NCI-H1694 (cell line): Measurements from ENCODE around the gene COMT.

ENCODE experiments used
- DNase-seq: peaks from one replicate; lab custom pipeline; 2025; lab: John Stamatoyannopoulos, UW

COMT gene

DNA sequence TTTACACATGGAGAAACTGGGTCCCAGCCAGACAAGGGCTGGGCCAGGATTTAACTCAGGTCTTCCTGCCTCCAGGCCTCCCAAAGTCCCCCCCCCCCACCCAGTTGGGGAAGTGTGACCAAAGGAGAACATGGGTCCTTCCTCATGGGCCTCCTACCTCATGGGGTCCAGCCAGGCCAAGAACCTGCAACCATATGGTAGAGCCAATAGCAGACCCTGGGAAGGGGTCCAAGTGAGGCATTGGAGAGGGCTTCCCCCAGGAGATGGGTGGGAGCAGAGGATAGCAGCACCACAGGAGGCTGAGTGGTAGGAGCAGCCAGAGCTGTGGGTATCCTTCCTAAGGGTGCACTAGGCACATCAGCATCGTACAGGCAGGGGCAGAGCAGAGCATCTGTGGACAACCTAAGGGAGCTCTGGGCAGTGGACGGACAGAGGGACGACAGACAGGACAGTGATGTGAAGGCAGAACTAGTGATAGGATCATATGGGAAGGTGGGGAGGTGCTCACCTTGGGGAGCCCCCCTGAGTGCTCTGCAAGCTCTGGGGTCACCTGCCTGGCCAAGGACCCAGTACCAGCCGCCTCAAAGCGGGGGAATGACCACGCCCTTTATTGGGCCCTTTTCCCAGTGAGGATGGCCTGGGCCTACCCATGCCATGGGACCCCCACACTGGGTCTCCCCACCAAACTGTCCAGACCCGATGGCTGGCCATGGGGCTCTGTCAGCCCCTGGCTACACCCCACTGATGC, 70.6 kb downstream of the COMT start:
- DNase-seq, result no peak

DNA sequence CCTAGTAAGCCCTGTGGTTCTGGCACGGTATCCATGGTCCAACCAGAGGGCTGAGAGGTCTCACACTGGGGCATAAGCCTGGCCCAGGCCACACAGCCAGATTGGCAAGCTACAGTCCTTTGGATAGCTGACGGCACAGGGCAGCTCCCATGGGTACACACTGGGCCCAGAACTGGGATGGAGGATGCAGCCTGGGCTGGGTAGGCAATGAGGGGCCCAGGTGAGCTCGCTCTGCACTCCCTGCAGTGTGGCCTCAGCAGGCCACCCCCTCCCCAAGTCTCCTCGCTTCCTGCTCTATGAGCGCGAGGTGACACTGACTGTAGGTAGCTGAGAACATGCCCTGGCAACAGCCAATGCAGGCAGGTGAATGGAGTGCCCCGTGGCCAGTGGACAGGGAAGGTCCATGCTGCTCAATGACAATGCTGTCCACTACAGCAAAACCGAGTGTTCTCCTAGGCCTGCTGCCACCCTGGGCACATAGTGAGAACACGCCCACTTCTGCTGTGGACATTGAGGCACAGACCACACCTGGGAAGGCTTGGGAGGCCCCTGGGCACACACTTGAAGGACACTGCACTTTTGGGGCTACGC, 71.3 kb downstream of the COMT start:
- DNase-seq, result no peak

DNA sequence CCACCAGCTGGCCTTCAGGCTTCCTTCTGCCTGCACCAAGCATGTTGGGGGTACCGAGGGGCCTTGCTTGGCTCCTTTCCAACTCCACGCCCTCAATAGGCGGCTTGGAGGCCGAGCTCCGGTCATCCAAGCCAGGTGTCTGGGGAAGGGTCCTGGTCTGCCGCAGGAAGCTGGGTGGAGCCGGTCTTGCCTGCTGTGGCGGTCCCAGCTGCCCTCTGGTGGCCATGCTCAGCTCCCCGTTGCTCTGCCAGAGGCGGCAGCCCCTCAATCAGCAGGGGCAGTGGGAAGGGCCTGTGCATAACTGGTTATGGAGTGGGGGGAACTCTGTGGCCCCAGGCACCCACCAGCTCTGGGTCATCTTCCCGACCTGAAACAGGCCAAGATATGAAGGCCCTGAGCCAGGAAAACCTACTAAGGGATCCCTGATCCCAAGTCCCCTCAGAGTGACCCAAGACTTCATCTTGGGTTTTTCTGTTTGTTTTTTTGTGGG, 71.9 kb downstream of the COMT start:
- DNase-seq, result no peak

DNA sequence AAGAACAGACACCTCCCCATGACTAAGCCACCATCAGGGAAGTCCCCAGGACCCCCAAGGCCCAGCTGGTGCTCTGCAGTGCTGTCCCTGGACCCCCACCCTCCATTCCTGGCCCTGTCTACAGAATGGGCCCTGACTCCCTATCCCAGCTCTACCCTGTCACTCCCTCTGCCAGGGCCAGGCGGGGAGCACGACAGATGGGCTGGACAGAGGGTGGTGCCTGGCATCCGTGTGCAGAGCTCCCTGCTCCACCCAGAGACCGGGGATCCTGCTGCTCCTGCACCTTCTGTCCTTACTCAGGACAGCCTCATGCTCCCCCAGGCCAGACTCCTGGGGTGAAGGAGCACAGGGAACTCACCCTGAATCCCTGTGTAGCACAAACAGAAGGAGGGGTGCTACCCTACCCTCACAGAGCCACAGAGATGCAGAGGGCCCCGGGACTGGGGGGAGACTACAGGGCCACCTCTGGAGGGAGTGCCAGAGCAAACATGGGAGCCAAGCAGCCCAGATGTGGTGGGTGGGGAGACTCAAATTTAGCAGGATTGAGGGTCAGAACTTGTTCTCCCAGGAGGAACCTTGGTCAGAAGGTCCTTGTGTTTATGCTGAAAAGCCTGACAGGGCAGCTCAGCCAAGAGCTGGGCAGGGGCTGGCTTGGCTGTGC, 73.1 kb downstream of the COMT start:
- peak; percentile 50 for DNase-seq

DNA sequence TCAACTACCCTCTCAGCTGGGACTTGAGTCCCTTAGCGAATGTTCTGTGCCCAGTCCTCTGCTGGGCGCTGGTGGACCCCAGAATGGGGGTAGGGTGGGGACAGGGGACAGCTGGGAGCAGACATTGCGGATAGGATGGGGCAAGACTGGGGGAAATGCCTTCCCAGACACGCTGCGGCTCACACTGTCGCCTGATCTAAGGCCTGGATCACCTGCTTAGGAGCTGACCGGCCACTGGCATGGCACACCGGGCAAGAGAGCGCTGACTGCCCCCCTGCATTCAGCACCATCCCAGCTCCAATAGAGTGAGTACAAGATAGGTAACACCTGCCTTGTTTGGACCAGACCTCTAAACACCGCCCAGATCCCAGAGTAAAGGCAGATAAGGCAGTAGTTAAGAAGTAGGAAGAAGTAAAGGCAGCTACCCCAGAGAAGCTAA, 73.6 kb downstream of the COMT start:
- DNase-seq, result no peak

DNA sequence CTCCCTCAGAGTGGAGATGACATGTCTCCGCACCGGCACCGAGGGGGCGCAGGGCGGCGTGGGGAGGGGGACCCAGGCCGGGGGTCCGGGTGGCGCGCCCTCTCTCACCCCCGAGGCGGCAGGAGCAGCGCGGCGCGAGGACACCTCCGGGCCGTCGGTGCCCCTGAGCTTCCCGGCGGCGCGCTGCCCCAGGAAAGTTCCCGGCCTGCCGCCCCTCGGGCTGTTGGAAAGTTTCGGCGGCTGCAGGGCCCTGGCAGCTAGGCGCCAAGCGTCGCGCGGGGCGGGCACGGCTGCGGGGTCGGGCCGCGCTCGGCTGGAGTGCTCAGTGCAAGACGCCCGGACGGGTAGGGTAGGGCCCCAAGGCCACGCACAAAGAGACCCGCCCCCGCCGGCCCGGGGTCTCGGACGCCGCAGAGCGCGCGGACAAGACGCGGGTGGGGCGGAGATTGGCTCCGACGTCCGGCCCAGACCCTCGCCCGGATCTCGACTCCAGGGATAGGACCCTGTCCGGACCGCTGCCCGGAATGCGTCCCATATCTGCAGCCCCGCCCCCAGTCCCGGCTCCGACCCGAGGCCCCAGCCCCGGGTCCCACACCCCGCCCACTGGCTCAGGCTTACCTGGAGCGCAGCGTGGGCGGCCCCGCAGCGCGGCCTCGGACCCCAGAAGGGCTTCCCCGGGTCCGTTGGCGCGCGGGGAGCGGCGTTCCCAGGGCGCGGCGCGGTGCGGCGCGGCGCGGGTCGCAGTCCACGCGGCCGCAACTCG, 74.6 kb downstream of the COMT start:
- DNase-seq, result no peak

DNA sequence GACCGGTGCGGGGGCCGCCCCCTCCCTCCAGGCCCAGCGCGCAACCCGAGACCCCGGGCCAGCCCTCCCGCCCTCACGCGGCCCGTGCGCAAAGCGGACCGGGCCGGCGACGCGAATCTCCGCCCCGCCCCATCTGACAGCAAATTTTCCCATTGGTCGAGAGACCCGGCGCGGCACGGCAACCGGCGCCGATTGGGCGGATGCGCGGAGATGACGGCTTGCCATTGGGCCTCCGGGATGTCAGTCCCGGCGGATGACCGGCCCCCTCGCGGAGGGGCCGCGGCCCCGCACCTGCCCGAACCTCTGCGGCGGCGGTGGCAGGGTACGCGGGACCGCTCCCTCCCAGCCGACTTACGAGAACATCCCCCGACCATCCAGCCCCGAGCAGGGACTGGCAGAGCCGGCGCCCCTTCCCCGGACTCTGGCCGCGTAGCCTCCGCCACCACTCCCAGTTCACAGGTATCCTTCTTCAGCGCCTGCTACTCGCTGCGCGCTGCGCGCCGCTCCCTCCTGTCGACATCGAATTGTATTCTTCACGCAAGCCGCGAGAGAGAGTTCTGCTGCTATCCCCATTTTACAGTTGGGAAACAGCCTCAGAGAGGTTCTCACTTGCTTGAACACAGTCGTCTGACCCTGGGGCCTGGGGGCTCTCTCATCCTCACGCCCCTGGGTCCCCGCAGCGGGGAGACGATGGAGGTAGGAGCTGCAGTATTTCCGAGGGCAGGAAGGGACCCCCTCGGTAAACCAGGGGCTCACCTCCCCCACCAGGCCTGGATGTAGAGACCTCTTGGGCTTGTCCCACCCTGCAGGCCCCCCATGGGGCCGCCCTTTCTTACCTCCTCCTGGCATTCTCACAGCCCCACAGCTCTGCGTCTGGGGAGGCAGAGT, 75.4 kb downstream of the COMT start, which contains the start of gene ARVCF:
ARVCF (minus strand) TSS at position 90 of the 888 bp plus-strand sequence. CDS start 26,029 bp downstream, outside the sequence.
- peak; percentile 73 for DNase-seq

DNA sequence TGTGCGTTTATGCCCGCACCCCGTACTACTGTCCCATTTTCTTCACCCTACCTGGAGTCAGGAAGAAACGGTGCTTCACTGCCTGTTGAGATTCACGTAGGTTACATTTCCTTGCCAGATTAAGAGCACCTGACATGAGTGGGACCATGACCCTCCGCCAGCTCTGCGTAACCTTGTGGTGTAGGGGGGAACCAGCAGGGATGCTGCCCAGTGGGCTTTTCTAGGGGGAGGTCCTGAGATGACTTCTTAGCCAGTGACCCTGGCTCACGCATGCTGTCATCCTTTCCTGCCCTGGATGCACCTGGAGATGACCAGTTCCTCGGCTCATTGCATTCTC, 76.0 kb downstream of the COMT start:
- DNase-seq, result no peak

DNA sequence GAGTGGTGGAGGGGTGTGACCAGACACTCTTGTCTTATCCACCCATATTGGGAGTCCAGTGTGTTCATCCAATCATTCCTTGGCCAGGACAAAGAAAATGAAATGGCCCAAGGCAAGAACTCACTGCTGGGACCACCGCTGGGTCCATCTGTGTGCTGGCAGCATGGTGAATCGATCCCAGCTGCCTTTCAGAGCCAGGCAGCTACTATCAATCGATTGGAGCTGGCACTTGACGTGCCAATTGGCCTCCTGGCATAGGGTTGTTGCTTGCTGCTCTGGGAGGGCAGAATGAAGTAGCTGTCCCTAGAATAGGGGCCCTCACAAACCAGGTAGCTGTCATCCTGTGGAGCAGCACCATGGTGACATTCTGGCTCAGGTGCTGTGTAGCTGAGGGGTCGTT, 76.4 kb downstream of the COMT start:
- DNase-seq, result no peak
